Right forelimb (tissue), 1 donor: ENCODE data around the gene MUSTN1.

Experiments
- DNase-seq: peaks from one replicate; pipeline ENCODE4 v3.0.0-alpha.2; 2018

Gene MUSTN1

DNA sequence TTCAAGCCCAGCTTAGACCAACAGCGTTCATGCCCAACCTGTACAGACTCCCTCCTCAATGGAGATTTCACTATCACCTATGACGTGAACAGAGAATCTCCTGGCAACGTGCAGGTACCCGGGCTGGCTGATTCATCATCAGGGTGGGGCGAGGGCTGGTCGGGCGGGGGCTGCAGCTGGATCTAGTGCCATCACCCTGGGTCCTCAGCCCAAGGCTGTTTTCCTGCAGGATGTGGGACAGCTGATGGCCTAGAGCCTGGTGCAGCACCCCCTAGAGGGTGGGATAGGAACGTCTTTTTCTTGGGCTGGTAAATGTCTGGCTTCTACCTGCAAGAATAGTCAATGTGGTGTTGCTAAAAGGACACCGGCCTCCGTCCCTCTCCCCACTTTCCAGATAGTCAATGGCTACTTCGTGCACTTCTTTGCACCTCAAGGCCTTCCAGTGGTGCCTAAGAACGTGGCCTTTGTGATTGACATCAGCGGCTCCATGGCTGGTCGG, 35.8 kb downstream of the MUSTN1 start:
- DNase-seq: no peak

- no peak for DNase-seq
Observed at GRCh38 chr3:52798376-52798977, 36.3 kb downstream of the MUSTN1 start.

- no peak for DNase-seq
Observed at GRCh38 chr3:52796411-52796810, 38.4 kb downstream of the MUSTN1 start.

DNA sequence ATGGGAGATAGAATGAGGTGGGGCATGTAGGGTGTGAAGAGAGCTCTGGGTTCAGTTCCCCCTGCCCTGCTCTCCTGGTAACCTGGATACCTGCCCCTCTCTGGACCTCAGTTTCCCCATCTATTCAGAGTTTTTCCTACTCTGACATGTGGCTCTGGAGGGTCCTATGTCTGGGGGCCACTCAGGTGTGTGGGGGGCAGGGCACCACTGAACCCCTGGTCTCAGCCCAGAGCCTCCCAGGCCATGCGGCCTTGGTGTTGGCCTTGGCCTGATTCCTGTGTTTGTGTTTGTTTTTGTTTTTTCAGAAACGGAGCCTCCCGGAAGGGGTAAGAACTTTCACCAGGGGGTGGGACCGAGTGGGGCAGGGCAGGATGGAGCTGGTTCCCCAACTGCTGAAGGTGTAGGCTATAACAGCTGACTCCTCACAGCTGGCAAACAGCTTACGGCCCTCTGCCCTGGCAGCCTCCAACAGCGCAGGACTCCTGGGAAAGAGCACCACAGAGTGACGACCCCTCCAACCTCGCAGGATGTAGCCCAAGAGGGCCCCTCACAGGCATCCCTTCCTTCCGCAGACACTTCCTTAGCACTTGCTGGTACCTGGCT, 39.4 kb downstream of the MUSTN1 start:
- no peak for DNase-seq

DNA sequence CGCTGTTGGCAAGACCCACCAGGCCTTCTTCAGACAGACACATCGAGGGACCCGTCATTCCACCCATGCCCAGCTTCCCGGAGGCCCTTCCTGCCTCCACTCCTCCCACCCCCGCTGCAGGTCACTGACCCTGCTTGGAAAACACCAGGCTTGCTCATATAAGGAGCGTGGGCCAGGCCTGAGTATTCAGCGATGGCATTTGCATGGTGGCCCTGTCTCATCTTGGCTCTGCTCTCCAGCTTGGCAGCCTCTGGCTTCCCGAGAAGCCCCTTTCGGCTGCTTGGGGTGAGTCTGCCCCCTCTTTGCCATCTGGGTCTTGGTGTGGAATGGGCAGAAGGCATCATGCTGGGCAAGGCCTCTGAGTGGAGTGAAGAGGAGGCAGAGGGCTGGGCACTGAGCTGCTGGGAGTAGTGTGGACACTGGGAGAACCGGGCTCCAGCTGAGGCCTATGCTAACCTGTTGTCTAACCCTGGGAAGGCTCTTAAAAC, 40.2 kb downstream of the MUSTN1 start, which contains the start of gene ITIH3:
Gene ITIH3 (plus strand): TSS at position 185 of the 488 bp plus-strand sequence. CDS start 8 bp downstream, at position 193.
- DNase-seq: no peak

DNA sequence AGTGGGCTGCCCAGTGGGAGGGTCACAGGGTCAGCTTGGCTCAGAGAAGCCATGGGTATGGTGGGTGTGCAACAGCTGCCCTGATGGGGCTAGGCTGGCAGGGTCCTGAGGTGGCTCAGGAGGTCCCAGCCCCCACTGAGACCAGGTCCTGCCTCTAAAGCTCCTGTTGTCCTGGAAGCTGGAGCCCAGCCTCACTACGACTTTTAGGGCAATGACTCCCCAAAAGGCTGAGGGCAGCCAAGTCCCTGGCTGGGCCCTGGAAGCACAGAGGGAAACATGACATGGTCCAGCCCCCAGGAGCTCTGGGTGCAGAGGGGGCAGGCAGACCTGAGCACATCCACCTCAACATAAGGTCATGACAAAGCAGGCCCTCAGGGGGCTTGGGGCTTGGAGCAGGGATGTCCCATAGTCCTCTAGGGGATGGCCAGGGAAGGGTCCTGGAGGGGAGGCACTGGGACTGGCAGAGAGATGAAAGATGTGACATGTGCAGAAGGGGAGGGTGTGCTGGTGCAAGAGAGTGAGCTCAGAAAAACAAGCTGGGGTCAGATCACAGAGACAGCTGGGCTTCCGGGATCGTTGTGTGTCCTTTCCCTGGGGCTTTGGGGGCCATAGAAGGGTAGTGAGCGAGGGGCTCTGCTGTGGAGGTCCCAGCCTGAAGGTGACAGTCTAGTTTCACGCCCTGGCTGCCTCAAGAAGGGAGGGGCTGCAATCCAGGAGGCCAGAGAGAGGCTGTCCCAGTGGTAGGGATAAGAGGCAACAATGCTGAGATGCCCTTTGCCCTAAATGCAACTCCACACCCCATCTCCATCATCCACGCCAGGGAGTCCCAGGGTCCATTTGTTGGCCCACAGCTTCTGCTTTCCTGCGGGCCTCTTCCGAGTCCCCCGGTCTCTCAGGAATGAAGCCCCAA, 40.9 kb downstream of the MUSTN1 start:
- no peak for DNase-seq

GRCh38 chr3:52792961-52793695, 41.7 kb downstream of the MUSTN1 start:
- no peak for DNase-seq

DNA sequence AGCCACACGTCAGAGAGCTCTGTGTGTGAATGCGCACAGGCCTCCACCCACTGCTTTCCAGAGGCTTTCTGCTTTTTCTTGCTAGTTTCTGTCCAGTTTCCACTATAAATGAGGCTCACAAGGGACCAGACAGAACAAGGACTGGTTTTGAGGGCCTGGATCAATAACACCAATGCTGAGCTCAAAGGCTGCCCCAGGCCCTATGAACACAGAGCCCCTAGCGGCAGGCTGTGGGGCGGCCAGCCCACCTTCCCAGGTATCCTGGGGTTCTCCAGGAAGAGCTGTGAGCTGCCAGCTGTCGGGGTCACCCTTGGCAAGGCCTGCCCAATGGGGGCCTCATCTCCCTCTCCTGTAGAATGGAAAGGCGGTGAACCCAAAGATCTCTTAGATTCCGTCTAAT, 42.4 kb downstream of the MUSTN1 start:
- DNase-seq: no peak

- no peak for DNase-seq
Observed at GRCh38 chr3:52791928-52792327, 42.9 kb downstream of the MUSTN1 start.

- DNase-seq: no peak
Observed at GRCh38 chr3:52791366-52791765, 43.5 kb downstream of the MUSTN1 start.

DNA sequence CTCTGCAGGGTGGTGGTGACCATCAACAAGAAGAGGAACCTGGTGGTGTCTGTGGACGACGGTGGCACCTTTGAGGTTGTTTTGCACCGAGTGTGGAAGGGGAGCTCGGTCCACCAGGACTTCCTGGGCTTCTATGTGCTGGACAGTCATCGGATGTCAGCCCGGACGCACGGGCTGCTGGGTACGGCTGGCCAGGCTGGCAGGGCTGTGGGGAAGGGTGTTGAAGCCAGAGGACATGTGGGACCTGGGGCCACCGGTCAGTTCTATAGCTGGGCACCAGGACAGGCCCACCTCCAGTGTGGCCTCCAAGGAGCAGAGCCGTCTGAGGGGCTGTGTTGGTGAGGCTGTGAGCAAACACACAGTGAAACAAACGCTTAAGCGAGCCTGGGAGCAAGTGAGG, 44.1 kb downstream of the MUSTN1 start:
- no peak for DNase-seq

DNA sequence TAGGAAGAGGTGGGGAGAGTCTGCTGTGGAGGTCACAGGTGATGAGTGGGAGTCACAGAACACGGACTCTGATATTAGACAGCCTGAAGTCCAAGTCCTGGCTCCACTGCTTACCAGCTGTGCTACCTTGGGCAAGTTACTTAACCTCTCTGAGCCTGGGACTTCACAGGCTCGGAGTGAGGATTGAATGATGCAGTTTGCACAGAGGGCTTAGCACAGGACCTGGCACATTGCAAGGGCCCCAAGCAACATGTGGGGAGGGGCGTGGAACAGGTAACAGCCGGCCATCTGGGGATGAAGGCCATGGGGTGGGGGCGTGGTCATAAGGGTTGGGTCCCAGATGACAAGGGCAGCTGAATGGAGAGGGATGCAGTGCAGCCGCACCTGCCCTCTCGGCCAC, 44.5 kb downstream of the MUSTN1 start:
- DNase-seq: no peak

GRCh38 chr3:52789746-52790040, 45.1 kb downstream of the MUSTN1 start:
- DNase-seq: no peak

DNA sequence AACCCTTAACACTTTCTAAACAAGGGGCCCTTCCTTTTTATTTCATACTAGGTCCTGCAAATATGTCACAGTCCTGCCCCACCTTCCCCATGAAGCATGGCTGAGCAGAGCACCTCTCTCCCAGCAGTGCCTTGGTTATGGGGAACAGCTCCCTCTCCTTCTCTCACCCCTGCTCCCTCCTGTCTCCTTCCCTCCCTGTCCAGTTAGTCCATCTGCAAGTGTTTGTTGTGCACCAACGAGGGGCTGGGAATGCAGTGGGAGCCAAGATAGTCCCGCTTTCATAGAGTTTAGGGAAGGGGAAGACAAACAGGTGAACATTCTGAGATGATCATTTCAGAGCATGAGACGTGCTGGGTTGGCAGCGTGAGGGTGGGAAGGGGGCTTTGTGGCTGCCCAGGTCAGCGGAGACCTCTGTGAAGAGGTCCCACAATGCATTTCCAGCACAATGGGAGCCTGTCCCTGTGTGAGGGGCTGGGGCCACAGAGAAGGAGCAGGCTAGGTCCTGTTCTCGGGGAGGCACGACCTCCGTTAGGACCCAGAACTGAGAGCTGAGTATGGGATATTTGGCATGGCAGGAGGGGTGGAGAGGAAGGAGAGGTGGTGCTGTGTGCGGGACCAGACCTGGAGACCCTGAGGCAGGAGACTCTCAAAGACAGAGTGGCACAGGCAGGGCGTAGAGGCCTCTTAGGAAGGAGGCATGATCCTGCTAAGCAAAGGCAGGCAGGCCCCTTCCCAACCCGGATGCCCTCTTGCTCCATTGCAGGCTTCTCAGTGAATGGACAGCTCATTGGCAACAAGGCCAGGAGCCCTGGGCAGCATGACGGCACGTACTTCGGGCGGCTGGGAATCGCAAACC, 45.7 kb downstream of the MUSTN1 start:
- no peak for DNase-seq

- DNase-seq: no peak
Observed at GRCh38 chr3:52787672-52788625, 46.9 kb downstream of the MUSTN1 start.

GRCh38 chr3:52787246-52787645, 47.6 kb downstream of the MUSTN1 start:
- DNase-seq: no peak

- no peak for DNase-seq
Observed at GRCh38 chr3:52786330-52787215, 48.2 kb downstream of the MUSTN1 start.

DNA sequence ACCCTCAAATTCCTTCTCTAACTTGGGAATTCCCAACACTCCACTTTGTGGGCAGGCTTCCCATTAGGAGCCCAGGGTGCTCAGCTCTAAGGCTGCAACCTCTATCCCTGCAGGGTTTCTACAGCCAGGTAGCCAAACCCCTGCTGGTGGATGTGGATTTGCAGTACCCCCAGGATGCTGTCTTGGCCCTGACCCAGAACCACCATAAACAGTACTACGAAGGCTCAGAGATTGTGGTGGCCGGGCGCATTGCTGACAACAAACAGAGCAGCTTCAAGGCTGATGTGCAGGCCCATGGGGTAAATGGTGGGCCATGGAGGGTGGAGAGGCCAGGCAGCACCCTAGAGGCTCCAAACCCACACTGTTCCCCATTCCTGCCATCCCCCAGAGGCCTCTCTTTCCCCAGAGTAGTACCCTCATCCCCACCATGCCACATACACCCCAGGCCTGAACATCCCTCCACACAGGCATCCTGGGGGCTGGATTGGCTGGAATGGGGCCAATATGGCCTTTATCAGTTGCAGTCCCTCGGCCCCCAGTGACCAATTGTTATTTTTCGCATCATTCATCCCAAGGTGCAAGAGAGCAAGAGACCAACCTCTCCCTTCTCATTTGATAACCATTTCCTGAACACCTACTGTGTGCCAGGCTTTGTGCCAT, 49.8 kb downstream of the MUSTN1 start:
- no peak for DNase-seq

- no peak for DNase-seq
Observed at GRCh38 chr3:52784021-52784621, 50.7 kb downstream of the MUSTN1 start.
